HG02884 (cell line): ENCODE data around the gene GALNT4.

Experiments used
- ATAC-seq: cut with Tn5 transposase; IDR thresholded peaks from one replicate; pipeline ENCODE4 v1.9.1; 2021; ENCODE audit warnings: mild to moderate bottlenecking, moderate library complexity; ENCODE audit not compliant: unreplicated experiment

Gene GALNT4

DNA sequence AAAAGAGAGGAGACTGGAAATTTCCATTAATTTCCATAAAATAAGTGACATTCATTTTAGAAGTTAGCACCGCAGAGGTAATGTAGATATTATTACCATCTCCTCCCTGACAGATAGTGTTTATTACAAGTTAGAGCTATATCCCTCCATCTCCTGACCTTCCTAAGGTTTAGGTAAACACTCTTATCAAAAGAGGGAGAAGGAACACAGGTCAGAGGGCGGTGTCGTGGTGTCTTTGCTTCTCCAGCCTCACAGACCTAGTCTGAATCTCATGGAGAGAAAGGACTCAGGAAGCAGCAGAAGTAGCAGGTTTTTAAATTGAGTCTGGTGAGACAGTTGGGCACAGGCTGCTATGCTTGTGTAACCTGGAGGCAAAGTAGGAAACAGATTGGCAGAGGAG is 12.8 kb upstream of the GALNT4 start:
- ATAC-seq, result no peak

- peak; percentile 24 for ATAC-seq
Observed at GRCh38 chr12:89529738-89530137, 5.1 kb upstream of the GALNT4 start.

DNA sequence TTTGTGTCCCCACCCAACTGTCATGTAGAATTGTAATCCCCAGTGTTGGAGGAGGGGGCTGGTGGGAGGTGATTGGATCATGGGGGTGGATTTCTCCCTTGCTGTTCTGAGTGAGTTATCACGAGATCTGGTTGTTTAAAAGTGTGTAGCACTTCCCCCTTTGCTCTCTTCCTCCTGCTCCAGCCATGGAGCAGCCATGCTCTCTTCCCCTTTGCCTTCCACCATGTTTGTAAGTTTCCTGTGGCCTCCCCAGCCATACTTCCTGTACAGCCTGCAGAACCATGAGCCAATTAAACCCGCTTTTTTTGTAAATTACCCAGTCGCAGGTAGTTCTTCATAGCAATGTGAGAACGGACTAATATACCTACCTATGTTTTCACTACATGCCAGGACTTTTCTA is 3.8 kb upstream of the GALNT4 start:
- no peak for ATAC-seq

DNA sequence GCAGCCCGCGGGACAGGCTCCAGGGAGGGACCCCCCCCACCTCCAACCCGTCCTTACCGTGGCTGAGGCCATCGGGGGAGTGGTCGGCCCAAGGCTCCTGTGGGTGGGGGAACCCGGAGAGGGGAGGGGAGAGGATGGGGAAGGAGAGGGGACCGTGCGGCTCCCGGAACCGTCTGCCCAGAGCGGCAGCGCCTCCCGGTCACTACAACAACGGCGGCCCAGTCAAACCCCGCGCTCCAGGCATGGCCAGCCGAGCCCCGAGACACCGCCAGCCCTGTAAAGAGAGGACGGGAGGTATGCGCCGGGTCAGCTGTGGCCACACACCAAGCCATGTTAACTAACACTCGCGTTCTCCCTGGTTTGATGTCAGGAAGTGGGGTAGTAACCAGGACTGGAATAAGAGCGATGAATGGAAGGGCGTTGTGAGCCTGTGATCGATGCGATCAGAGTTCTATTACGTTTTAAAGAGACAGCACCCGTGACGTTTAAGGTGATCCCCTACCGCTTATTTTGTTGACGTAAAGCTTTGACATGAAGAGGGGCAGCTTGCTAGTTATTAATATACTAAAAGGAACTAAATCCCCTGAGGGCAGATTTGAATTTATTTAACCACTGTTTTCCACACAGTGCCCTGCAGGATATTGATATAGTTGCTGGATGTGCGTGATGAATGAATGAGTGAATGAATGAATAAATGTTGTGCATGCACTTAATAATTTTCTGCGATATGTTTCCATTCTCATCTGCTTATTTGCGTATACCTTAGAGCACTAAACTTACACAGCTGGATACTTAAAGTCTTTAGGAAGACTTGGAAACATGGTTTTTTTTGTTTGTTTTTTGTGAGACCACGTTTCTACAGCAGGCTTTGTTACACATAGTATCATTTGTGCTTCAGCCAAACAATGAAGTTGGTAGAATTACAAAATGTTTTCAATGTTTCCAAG is 1.5 kb upstream of the GALNT4 start, which contains the start of gene POC1B:
Gene POC1B (minus strand): TSS at position 224 of the 947 bp plus-strand sequence. CDS start 152 bp downstream, at position 72.
- peak; percentile 58 for ATAC-seq

DNA sequence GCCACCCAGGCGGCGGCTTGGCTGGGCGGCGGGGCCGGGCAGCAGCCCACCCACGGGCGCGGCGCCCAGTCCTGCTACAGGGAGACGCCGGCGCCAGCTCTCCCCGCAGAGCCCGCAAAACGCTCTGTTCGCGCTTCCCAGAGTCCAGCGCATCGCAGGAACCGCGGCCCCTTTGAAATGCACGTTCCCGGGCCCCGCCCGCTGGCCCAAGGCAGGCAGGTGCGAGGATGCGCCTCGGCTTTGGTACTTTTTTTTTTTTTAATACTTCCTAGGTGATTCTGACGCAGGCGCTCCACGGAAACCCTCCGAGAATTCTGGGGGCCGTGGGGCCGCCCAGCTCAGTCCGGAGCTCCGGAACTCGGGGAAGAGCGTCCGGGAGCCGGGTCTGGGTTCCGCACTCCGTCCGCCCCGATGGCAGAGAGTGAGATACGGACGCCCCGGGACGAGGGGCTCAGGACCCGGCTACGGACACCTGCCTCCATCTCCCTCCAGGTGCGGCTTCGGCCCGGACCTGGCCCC is 768 bp upstream of the GALNT4 start:
- ATAC-seq, result peak; percentile 25

DNA sequence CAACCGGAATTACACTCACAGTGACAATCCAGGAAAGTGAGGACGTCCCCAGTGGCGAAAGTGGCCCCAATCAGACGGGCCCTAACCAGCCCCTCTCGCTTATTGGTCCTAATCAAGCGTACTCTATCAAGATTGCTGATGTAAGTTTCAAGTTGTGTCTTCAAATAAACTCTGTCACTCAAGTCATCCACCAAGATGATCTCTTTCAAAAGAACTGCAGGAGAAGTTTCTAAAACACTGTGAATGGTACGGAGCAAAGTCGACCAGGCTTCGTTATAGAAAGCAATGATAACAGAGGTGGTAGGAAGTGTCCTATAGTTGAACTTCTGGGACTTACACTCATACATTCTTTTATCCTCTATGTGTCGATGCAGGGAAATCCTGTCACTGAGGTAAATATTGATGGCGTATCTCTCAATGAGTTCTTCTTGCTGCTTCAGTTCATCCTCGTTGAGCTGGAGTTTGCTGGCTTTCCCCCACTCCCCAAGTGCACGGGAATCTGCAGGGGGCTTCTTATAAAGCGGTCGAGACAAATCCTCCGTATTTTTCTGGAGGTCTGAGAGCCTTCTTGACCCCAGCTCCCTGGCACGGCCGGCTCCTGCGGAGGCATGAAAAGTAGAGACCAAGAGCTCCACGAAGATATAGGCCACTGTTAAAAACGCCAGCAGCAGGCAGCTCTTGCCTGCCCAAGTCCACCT is 604 bp downstream of the GALNT4 start:
- ATAC-seq, result no peak

- ATAC-seq, result no peak
Observed at GRCh38 chr12:89523393-89523792, 1.2 kb downstream of the GALNT4 start.

DNA sequence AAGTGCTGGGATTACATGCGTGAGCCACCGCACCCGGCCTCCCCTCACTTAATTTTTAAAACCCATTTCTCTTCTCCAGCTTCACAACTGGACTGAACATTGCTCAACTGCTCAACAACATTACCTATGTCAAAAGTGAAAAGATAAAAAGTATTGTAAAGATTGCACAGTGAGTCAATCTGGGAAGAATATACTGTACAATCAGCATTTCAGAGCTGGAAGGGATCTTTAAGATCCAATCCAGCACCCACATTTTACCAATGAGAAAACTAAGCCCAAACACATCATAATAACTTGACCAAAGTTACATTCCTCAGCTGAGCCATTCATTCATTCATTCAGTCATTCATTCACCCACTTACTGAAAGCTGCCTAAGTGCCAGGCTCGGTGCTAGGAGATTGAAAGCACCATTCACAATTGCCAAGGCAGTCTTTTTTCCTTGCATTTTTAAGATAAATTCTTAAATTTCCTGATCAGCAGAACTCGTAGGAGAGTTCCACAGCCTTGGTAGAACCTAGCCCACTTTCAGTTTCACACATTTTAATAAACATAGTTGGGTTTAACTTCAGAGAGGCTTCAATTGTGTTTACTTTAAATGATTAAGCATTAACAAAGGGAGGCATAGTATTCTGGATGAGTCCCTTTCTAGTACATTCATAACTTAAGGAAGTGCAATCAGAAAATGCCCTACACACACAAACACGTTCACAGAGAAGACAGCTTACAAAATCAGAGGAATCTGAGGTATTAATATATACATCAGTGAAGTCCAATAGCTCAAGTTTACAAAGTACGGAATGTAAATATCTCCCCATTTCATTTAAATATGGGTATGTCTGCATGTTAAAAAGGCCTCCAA is 3.0 kb downstream of the GALNT4 start:
- no peak for ATAC-seq

DNA sequence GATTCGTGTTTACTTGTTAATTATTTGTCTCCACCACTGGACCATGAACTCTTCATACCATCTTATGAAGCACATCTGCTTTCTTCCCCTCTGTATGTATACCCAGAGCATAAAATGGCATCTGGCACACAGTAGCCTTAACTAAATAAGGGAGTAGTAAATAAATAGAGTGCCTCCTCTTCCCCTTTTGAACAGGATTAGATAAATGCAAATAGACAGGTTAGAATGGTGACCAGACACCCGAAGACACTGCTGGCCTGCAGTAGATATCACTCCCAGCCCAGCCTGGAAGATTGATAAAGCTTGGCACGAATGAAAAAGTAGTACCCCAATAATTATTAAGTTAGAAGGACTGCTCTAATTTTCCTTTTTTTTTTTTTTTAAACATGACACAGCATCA is 6.9 kb downstream of the GALNT4 start:
- ATAC-seq, result no peak

GRCh38 chr12:89516633-89517032 is 8.0 kb downstream of the GALNT4 start:
- no peak for ATAC-seq

- ATAC-seq, result peak; percentile 76
Observed at GRCh38 chr12:89514751-89515150, 9.8 kb downstream of the GALNT4 start.

GRCh38 chr12:89513544-89513943 is 11.1 kb downstream of the GALNT4 start:
- ATAC-seq, result no peak

GRCh38 chr12:89507015-89507824 is 17.4 kb downstream of the GALNT4 start:
- no peak for ATAC-seq

DNA sequence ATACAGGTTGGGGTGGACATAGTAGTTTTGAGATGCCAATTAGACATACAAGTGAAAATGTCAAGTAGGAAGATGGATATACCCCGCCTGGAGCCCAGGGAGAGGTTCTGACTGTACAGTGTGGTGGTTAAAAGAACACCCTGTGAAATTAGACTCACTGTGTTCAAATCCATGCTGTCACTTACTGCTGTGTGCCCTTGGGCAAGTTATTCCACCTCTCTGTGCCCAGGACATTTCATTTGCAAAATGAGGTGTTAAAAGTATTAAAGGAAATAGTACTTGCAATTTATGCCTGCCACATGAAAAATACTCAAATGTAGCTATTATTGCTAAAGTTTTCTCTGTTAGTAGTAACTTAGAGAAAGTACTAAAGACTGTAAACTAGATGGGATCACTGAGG is 18.5 kb downstream of the GALNT4 start:
- ATAC-seq, result no peak

DNA sequence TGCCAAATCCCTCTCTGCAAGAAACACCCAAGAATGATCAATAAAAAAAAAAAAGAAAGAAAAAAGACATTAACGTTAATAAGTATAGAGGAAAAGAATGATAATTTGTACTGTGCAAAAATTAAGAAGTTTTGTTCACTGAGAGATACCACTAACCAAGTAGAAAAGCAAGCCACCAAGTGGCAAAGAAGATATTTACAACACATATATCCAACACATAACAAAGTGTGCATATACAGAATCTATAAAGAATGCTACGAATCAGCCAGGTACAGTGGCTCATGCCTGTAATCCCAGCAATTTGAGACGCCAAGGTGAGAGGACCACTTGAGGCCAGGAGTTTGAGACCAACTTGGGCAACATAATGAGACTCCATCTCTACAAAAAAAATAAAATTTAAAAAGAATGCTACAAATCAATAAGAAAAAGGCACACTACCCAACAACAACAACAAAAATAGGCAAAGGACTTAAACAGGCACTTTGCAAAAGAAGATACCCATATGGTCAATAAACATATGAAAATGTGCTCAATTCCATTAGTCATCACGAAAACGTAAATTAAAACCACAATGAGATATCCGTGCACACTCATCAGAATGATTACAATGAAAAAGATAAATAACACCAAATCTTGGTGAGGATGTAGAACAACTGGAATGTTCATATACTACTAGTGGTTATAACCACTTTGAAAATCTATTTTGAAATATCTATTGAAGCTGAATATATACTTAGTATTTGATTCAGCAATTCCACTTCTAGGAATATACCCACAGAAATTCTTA is 19.8 kb downstream of the GALNT4 start:
- ATAC-seq, result no peak

GRCh38 chr12:89501793-89502192 is 22.8 kb downstream of the GALNT4 start:
- ATAC-seq, result no peak

DNA sequence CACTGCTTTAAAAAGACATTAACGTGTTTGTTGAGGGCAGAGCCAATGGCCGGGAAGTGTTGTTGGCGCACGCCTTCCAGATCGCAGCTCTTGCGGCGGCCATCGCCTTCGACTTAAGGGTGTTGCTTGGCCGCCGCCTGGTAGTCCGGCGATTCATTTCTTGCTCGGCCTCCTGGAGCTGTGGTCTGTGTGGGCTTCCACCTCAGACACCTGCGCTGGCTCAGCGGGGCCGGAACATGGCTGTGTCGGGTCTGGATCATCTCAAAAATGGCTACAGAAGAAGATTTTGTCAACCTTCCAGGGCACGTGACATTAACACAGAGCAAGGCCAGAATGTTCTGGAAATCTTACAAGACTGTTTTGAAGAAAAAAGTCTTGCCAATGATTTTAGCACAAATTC is 24.7 kb downstream of the GALNT4 start:
- no peak for ATAC-seq

- no peak for ATAC-seq
Observed at GRCh38 chr12:89497467-89497866, 27.1 kb downstream of the GALNT4 start.

- no peak for ATAC-seq
Observed at GRCh38 chr12:89497005-89497404, 27.6 kb downstream of the GALNT4 start.
